RCC 7860 (cell line): Measurements from ENCODE around the gene RALY.
"Not testable (repeated sequence)": the region's sequence is repeated elsewhere in the genome, so short reads cannot be mapped to it uniquely, and the experiment has no call there.

ENCODE experiments used
- DNase-seq: peaks from one replicate; pipeline ENCODE4 v3.0.0-alpha.2; 2015; ENCODE audit warnings: low spot score
- FAIRE-seq: peaks from 2 replicates; lab custom pipeline; 2012; peaks lifted over from hg19 to GRCh38; lab: Jason Lieb, UNC

Gene RALY

DNA sequence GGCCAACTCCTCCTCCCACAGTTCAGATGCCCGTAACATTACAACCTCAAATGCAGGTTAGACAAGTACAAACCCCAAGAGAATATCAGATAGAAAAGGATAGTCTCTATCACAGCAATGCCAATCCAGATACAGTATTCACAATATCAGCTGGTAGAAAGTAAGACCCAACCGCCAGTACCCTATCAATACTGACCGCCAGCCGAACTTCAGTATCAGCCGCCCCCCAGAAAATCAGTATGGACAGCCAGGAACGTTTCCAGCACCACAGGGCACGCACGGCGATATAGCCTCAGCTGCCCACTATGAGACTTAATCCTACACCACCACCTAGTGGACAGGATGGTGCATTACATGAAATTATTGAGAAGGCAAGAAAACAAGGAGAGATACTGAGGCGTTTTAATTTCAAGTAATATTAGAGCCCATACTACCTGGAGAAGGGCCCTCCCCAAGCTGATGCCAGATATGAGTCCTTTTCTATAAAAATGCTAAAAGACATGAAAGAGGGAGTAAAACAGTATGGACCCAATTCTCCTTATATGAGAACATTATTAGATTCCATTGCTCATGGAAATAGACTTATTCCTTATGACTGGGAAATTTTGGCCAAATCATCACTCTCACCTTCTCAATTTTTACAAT, 135.9 kb downstream of the RALY start:
- DNase-seq (peak; percentile 66), FAIRE-seq (peak; percentile 29)

DNA sequence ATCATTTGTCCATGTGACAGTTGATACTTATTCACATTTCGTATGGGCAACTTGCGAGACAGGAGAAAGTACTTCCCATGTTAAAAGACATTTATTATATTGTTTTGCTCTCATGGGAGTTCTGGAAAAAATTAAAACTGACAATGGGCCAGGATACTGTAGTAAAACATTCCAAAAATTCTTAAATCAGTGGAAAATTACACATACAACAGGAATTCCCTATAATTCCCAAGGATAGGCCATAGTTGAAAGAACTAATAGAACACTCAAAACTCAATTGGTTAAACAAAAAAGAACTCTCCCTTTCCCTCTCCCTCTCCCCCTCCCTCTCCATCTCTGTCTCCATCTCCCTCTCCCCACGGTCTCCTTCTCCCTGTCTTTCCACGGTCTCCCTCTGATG, 137.8 kb downstream of the RALY start:
- FAIRE-seq (no peak), DNase-seq (no peak)

DNA sequence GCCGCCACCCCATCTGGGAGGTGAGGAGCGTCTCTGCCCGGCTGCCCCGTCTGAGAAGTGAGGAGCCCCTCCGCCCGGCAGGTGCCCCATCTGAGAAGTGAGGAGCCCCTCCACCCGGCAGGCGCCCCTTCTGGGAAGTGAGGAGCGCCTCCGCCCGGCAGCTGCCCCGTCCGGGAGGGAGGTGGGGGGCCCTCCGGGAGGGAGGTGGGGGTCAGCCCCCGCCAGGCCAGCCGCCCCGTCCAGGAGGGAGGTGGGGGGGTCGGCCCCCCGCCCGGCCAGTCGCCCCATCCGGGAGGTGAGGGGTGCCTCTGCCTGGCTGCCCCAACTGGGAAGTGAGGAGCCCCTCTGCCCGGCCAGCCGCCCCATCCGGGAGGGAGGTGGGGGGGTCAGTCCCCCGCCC, 138.8 kb downstream of the RALY start:
- FAIRE-seq: not testable (repeated sequence)

DNA sequence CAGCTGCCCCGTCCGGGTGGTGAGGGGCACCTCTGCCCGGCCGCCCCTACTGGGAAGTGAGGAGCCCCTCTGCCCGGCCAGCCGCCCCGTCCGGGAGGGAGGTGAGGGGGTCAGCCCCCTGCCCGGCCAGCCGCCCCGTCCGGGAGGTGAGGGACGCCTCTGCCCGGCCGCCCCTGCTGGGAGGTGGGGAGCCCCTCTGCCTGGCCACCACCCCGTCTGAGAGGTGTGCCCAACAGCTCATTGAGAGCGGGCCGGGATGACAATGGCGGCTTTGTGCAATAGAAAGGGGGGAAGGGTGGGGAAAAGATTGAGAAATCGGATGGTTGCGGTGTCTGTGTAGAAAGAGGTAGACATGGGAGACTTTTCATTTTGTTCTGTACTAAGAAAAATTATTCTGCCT, 139.2 kb downstream of the RALY start:
- not testable (repeated sequence) for FAIRE-seq, DNase-seq

More for the DNA sequence above, 138.8 kb downstream of the RALY start:
- DNase-seq: not testable (repeated sequence)

DNA sequence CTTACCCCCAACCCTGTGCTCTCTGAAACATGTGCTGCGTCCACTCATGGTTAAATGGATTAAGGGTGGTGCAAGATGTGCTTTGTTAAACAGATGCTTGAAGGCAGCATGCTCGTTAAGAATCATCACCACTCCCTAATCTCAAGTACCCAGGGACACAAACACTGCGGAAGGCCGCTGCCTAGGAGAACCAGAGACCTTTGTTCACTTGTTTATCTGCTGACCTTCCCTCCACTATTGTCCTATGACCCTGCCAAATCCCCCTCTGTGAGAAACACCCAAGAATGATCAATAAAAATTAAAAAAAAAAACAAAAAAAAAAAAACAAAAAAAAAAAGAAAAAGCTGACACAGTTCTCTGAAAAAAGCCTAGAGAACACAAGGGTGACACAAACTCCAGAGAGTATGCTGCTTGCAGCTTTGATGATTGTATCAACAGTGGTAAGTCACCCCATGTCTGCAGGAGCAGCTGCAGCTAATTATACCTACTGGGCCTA, 139.7 kb downstream of the RALY start:
- FAIRE-seq, DNase-seq: not testable (repeated sequence)
